Right lobe of liver (tissue), 6 donors: ENCODE data around the gene PYGM. TPM values are rescaled to one million over a fixed set of nuclear protein-coding genes. Genes with fewer than 3 reads are reported as not detected.

ENCODE experiments used
- ATAC-seq, 4 donors: fragments of 200-7000 bp; cut with Tn5 transposase; one replicate each; pipeline ENCODE4 v1.9.1; 2020; ENCODE audit warnings: mild to moderate bottlenecking in 4 of 4, moderate library complexity in 4 of 4
- DNase-seq, 3 donors: peaks; one replicate each; pipeline ENCODE4 v3.0.0-alpha.2; 2020
- H3K27ac ChIP-seq, 3 donors: fragments of 200-600 bp; one replicate each; pipeline ENCODE4 v1.8.0; 2022
- H3K27me3 ChIP-seq, 2 donors: fragments of 200-600 bp; one replicate each; pipeline ENCODE4 v1.8.0; 2022
- H3K36me3 ChIP-seq, 4 donors: fragments of 200-600 bp; sonication (generic) in 1 of 4; one replicate each; pipeline versions ENCODE4 v1.5.1 to v1.8.0; 2017 to 2022; ENCODE audit warnings: control low read depth in 1 of 4
- H3K4me1 ChIP-seq, 4 donors: fragments of 200-600 bp; sonication (generic) in 1 of 4; one replicate each; pipeline versions ENCODE4 v1.5.1 to v1.8.0; 2017 to 2022; ENCODE audit warnings: control low read depth in 1 of 4
- H3K4me3 ChIP-seq, 3 donors: fragments of 200-600 bp; one replicate each; pipeline ENCODE4 v1.8.0; 2022
- H3K9me3 ChIP-seq, 4 donors: fragments of 200-600 bp; sonication (generic) in 1 of 4; one replicate each; pipeline versions ENCODE4 v1.5.1 to v1.8.0; 2017 to 2022; ENCODE audit warnings: control low read depth in 1 of 4
- POLR2A ChIP-seq: fragments of 450-650 bp; IDR thresholded peaks from one replicate; pipeline ENCODE4 v1.6.1; 2017; ENCODE audit warnings: antibody characterized with exemption, mild to moderate bottlenecking
- WGBS: methylation state at CpG from one replicate; pipeline ENCODE4 v1.1.6; 2018; ENCODE audit warnings: low coverage, low lambda C conversion rate; ENCODE audit not compliant: insufficient coverage; ENCODE audit errors: missing lambda C conversion rate; 5-methylcytosine and 5-hydroxymethylcytosine counted together
- intact Hi-C, 2 donors: fragments of 100-400 bp; cut with DNase I; formaldehyde crosslinking; loops; one replicate each; pipeline versions ENCODE4 v1.11.2 to v1.14.1; 2022
- total RNA-seq, 6 experiments: library from RNA; depleted of rRNA in 2 of 6; stranded (reverse); fragments of >200 nt in 2 of 6; fragmentation: NEBNext Ultra II Directional in 3 of 6; extraction: Animal tissue kit (Norgen Biotek cat#: 25700) in 3 of 6; gene quantifications; one replicate each; pipeline versions ENCODE4 v1.1.0 to v1.2.4, GENCODE V29; 2016 to 2023
- TF ChIP-seq, protein P1 (sequence below), 4 donors: fragments of 200-600 bp in 3 of 4; fragments of 450-650 bp in 1 of 4; IDR thresholded peaks; one replicate each; pipeline versions ENCODE4 v1.5.1 to v1.8.0; 2016 to 2022; ENCODE audit warnings: antibody characterized with exemption in 4 of 4, mild to moderate bottlenecking in 2 of 4
- donor health status: DM: no; HTN: yes; CAD: no.
- donor health status: DM: no; HTN: no; CAD: no.
- donor health status: DM: no; HTN: no; CAD: no.
- donor health status: DM: no; HTN: yes; CAD: no.
- donor health status: DM: no; HTN: yes; CAD: no.

PYGM gene
- total RNA-seq, 6 experiments from 2014 or later, result 0.24 to 1.4 (median 0.47) TPM

GRCh38 chr11:64750361-64751054 is 9.3 kb downstream of the PYGM start:
- Histone ChIP-seq H3K27me3 (peaks cover 0 to 4% of the 10 kb centered on the region in 2 donors), H3K4me3 (no peak overlapping the region), H3K9me3 (no peaks in the 10 kb centered on the region), H3K27ac (no peak overlapping the region), H3K36me3 (no peaks in the 10 kb centered on the region), H3K4me1 (no peaks in the 10 kb centered on the region)
- intact Hi-C loops, result no loop called here
- WGBS, result 91% methylated on average over 10 of the region's 13 CpGs
- no peak for TF ChIP-seq POLR2A
- TF ChIP-seq, protein P1, sequence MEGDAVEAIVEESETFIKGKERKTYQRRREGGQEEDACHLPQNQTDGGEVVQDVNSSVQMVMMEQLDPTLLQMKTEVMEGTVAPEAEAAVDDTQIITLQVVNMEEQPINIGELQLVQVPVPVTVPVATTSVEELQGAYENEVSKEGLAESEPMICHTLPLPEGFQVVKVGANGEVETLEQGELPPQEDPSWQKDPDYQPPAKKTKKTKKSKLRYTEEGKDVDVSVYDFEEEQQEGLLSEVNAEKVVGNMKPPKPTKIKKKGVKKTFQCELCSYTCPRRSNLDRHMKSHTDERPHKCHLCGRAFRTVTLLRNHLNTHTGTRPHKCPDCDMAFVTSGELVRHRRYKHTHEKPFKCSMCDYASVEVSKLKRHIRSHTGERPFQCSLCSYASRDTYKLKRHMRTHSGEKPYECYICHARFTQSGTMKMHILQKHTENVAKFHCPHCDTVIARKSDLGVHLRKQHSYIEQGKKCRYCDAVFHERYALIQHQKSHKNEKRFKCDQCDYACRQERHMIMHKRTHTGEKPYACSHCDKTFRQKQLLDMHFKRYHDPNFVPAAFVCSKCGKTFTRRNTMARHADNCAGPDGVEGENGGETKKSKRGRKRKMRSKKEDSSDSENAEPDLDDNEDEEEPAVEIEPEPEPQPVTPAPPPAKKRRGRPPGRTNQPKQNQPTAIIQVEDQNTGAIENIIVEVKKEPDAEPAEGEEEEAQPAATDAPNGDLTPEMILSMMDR (IDR thresholded peaks at IDR 0.05), result no peak
- no peak for ATAC-seq
- DNase-seq, result peak in 1 of 3 donors; percentile 41

DNA sequence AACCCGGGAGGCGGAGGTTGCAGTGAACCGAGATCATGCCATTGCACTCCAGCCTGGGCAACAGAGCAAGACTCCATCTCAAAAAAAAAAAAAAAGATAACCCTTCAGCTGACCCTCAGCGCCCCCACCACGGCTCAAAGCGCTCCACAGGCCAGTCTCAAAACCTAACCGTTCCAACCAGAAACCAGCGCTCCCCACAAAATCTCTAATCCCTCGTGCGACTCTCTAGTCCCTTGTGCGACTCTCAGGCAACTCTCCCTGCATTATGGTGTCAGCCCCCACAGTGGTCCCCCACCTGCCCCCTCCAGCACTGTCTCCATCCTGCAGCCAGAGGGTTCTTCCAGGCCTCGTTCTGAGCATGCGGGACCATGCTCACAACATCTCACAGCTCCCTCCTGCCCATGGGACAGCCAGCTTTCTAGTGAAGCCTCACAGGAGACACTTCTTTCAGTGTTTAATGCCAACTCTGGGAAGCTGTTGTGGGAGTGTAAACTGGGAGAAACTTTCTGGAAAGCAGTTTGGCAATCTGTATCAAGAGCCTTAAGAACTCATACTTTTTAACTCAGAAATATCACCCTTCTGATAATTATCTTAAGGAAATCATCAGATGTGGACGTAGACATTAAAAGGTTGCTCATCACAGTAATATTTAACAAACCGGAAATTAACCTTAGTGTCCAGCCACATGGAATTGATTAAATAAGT is 11.7 kb downstream of the PYGM start:
- Histone ChIP-seq H3K36me3 (no peaks in the 10 kb centered on the region), H3K4me3 (no peak overlapping the region), H3K27me3 (peaks cover 0 to 5% of the 10 kb centered on the region in 2 donors), H3K9me3 (no peaks in the 10 kb centered on the region), H3K4me1 (peaks cover 0 to 10% (median under 1%) of the 10 kb centered on the region in 4 donors), H3K27ac (no peak overlapping the region)
- ATAC-seq (no peak), DNase-seq (peak in 1 of 3 donors; percentile 32)
- no peak for TF ChIP-seq POLR2A
- TF ChIP-seq, protein P1 (IDR thresholded peaks at IDR 0.05), result no peak
- WGBS, result 90% methylated on average over 13 of the region's 15 CpGs
- intact Hi-C loops, result no loop called here

GRCh38 chr11:64746486-64746885 is 13.3 kb downstream of the PYGM start:
- H3K4me1 ChIP-seq, result peaks cover 0 to 23% (median 5%) of the 10 kb centered on the region in 4 donors
- DNase-seq (peak in 1 of 3 donors; percentile 51), ATAC-seq (no peak)
- peak overlapping the region; percentile 36 to 76 (median 63) for H3K27ac ChIP-seq
- intact Hi-C loops, result no loop called here
- H3K9me3 ChIP-seq, result no peaks in the 10 kb centered on the region
- H3K4me3 ChIP-seq, result no peak overlapping the region
- TF ChIP-seq POLR2A, result no peak
- TF ChIP-seq, protein P1 (IDR thresholded peaks at IDR 0.05), result no peak
- WGBS, result 73% methylated on average over 9 of the region's 10 CpGs
- peaks cover 0 to 5% of the 10 kb centered on the region in 2 donors for H3K27me3 ChIP-seq
- no peaks in the 10 kb centered on the region for H3K36me3 ChIP-seq

DNA sequence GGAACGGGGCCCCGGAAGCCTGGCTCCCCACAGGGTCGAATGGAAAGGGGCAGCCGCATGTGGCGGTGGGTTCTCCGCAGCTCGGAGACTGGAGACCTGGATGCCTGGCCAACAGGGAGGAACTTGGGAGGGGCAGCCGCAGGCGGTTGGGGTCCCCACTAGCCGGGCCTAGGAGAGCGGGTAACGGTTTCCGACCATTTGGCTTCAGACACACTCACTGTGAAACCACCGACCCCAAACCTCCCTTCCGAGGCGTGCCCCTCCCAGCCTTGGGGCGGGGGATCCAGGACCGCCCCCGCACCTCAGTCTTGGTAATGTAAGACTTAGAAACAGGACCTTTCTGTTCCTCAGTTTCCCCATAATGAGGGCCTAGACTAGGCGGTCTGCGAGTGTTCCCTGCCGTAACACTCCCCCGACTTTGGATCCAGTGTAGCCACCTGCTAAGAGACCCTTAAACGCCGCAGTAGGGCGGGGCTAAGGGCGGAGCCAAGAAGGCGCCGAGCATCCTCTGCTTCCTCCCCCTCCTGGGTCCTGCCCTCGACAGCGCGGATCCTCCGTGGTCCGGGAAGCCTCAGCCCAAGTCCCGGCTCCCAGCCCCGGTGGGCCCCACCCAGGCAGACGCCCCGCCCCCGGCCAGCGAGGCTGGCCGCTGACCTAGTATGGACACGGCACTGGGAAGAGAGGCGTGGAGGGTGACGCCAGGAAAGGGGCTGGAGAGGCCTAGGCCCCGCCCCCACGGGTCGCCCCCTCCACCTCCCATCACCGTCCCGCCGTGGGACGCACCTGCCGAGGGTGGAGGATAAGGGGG is 14.0 kb downstream of the PYGM start:
- intact Hi-C loops, result no loop called here
- H3K4me3 ChIP-seq, result peak overlapping the region; percentile 13 to 59 (median 28)

More for the DNA sequence above, 14.0 kb downstream of the PYGM start:
- H3K4me1 ChIP-seq, result peaks cover 0 to 23% (median 5%) of the 10 kb centered on the region in 4 donors
- peak overlapping the region; percentile 41 to 76 (median 63) for H3K27ac ChIP-seq
- TF ChIP-seq, protein P1 (IDR thresholded peaks at IDR 0.05), result no peak
- TF ChIP-seq POLR2A, result peak; percentile 33
- 3% methylated on average over 15 of the region's 52 CpGs for WGBS
- DNase-seq (peak; percentile 84 to 88 (median 86)), ATAC-seq (peak; percentile 47 to 63 (median 50))
- no peaks in the 10 kb centered on the region for H3K9me3 ChIP-seq
- peaks cover 0 to 5% of the 10 kb centered on the region in 2 donors for H3K27me3 ChIP-seq
- H3K36me3 ChIP-seq, result no peaks in the 10 kb centered on the region
